ENCODE measurements around the gene HACE1.

Gene HACE1

GRCh38 chr6:104700371-104701185, 159.1 kb downstream of the HACE1 start:
- Histone ChIP-seq H3K27me3 (replicated peaks; ENCODE audit: control insufficient read depth, insufficient read depth, low read length) (no peaks in the 10 kb centered on the region), H3K4me3 (ENCODE audit: low read length) (no peak overlapping the region), H3K36me3 (ENCODE audit: control insufficient read depth, insufficient read depth, low read length, severe bottlenecking) (no peaks in the 10 kb centered on the region), H3K9ac (ENCODE audit: low read length) (no peak overlapping the region), H3K4me1 (ENCODE audit: control insufficient read depth, insufficient read depth, low read length) (no peaks in the 10 kb centered on the region), H3K9me3 (ENCODE audit: control insufficient read depth, low read length) (no peaks in the 10 kb centered on the region)
- no peak for DNase-seq (ENCODE audit: low read depth)

GRCh38 chr6:104699593-104700329, 160.0 kb downstream of the HACE1 start:
- Histone ChIP-seq H3K36me3 (ENCODE audit: control insufficient read depth, insufficient read depth, low read length, severe bottlenecking) (no peaks in the 10 kb centered on the region), H3K9ac (ENCODE audit: low read length) (no peak overlapping the region), H3K4me3 (ENCODE audit: low read length) (no peak overlapping the region), H3K27me3 (replicated peaks; ENCODE audit: control insufficient read depth, insufficient read depth, low read length) (no peaks in the 10 kb centered on the region), H3K4me1 (ENCODE audit: control insufficient read depth, insufficient read depth, low read length) (no peaks in the 10 kb centered on the region), H3K9me3 (ENCODE audit: control insufficient read depth, low read length) (no peaks in the 10 kb centered on the region)
- DNase-seq (ENCODE audit: low read depth) = no peak

DNA sequence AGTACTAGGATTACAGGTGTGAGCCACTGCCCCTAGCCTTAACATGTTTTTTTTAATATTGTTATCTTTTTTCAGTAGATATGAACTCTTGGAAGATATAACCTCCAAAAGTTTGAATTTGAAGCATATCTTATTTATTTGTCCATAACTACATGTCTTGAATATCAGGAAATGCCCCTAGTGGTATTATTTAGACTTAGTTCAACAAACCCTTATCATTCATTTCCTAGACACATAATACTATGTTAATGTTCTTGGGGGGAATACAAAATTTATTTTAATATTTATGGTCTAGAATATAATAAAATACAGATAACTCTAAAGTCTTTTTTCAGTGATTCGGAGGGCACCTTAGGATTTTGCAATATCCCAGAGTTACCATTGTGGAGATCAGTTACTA, 160.7 kb downstream of the HACE1 start:
- H3K36me3 ChIP-seq (ENCODE audit: control insufficient read depth, insufficient read depth, low read length, severe bottlenecking) = no peaks in the 10 kb centered on the region
- no peaks in the 10 kb centered on the region for H3K27me3 ChIP-seq (replicated peaks; ENCODE audit: control insufficient read depth, insufficient read depth, low read length)
- no peak overlapping the region for H3K4me3 ChIP-seq (ENCODE audit: low read length)
- no peaks in the 10 kb centered on the region for H3K4me1 ChIP-seq (ENCODE audit: control insufficient read depth, insufficient read depth, low read length)
- no peak for DNase-seq (ENCODE audit: low read depth)
- H3K9me3 ChIP-seq (ENCODE audit: control insufficient read depth, low read length) = no peaks in the 10 kb centered on the region
- H3K9ac ChIP-seq (ENCODE audit: low read length) = no peak overlapping the region

DNA sequence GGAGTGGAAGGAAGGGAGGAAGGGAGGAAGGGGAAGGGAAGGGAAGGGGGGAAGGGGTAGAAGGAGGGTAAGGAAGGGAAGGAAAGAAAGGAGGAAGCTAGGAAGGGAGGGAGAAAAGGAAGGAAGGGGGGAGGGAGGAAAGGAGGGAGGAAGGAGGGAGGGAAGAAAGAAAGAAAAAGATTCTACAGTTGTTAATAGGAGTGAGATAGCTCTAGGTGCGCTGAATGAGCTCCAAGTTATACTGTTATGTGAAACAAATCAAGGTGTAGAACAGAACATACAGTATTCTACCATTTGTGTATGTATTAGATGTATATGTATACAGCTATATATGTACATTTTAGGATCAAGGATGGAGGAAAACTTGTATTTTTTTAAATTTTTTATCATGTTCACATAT, 167.7 kb downstream of the HACE1 start:
- Histone ChIP-seq H3K4me1 (ENCODE audit: control insufficient read depth, insufficient read depth, low read length) (peaks cover 5% of the 10 kb centered on the region), H3K27me3 (replicated peaks; ENCODE audit: control insufficient read depth, insufficient read depth, low read length) (no peaks in the 10 kb centered on the region), H3K9me3 (ENCODE audit: control insufficient read depth, low read length) (no peaks in the 10 kb centered on the region), H3K4me3 (ENCODE audit: low read length) (no peak overlapping the region), H3K9ac (ENCODE audit: low read length) (no peak overlapping the region), H3K36me3 (ENCODE audit: control insufficient read depth, insufficient read depth, low read length, severe bottlenecking) (no peaks in the 10 kb centered on the region)
- DNase-seq (ENCODE audit: low read depth) = no peak

GRCh38 chr6:104689551-104690205, 170.0 kb downstream of the HACE1 start:
- Histone ChIP-seq H3K4me3 (ENCODE audit: low read length) (no peak overlapping the region), H3K4me1 (ENCODE audit: control insufficient read depth, insufficient read depth, low read length) (peaks cover 5% of the 10 kb centered on the region), H3K9me3 (ENCODE audit: control insufficient read depth, low read length) (no peaks in the 10 kb centered on the region), H3K9ac (ENCODE audit: low read length) (no peak overlapping the region), H3K36me3 (ENCODE audit: control insufficient read depth, insufficient read depth, low read length, severe bottlenecking) (no peaks in the 10 kb centered on the region), H3K27me3 (replicated peaks; ENCODE audit: control insufficient read depth, insufficient read depth, low read length) (no peaks in the 10 kb centered on the region)
- peak; percentile 45 for DNase-seq (ENCODE audit: low read depth)

DNA sequence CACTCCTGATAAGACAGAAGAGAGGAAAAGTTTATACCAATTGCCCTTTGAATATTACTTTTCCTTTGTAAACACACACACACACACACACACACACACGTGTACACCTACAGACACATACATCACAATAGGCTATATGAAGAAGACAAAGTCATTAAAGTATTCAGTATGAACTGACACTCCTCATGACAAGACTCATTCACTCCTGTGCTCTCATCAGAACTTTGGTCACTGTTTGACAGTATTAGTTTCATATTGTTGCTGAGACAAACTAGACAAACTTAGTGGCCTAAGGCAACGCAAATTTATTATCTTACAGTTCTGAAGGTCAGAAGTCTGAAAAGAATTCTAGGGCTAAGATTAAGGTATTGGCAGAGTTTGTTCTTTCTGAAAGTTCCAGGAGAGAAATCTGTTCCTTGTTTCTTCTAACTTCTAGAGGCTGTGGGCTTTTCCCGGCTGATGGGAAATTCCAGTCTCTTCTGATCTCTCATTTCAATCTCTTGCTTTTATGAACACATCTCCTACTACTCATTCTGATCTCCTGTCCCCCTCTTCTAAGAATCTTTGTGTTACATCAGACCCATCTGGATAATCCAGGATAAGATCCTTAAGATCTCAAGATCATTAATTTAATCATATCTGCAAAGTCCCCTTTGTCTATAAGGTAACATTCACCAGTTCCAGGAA, 171.3 kb downstream of the HACE1 start:
- Histone ChIP-seq H3K4me1 (ENCODE audit: control insufficient read depth, insufficient read depth, low read length) (peaks cover 5% of the 10 kb centered on the region), H3K27me3 (replicated peaks; ENCODE audit: control insufficient read depth, insufficient read depth, low read length) (no peaks in the 10 kb centered on the region), H3K9me3 (ENCODE audit: control insufficient read depth, low read length) (no peaks in the 10 kb centered on the region), H3K4me3 (ENCODE audit: low read length) (no peak overlapping the region), H3K36me3 (ENCODE audit: control insufficient read depth, insufficient read depth, low read length, severe bottlenecking) (no peaks in the 10 kb centered on the region), H3K9ac (ENCODE audit: low read length) (no peak overlapping the region)
- no peak for DNase-seq (ENCODE audit: low read depth)

DNA sequence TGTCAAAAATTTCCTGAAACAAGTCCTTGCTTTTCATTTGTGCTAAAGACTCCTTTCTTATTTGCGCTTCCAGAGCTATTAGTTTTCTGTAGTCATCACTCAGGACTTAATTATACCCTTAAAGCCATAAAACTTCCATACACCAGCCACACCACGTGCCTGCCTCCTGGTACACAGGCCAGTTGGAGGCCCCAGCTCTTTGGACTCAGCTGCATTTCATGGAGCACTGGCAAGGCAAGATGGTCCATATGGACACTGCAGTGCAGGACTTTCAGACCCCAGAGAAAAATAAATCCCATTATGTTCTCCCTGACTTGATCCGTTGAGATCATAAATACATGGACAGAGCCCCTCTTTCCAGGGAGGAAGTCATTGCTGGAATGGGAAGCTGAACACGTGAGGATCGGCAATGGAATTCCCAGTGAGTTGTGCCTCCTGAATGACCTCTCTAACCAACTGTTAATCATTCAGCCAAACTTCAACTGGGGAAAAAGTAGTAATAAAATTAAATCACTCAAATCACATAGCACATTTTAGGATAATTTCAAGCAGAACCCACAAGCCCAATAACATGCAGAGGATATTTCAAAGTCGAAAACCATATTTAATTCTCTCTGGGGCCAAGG, 173.1 kb downstream of the HACE1 start:
- no peaks in the 10 kb centered on the region for H3K27me3 ChIP-seq (replicated peaks; ENCODE audit: control insufficient read depth, insufficient read depth, low read length)
- DNase-seq (ENCODE audit: low read depth) = no peak
- H3K9ac ChIP-seq (ENCODE audit: low read length) = no peak overlapping the region

GRCh38 chr6:104685871-104686549, 173.7 kb downstream of the HACE1 start:
- DNase-seq (ENCODE audit: low read depth) = no peak
- no peak overlapping the region for H3K4me3 ChIP-seq (ENCODE audit: low read length)
- H3K9me3 ChIP-seq (ENCODE audit: control insufficient read depth, low read length) = no peaks in the 10 kb centered on the region
- H3K9ac ChIP-seq (ENCODE audit: low read length) = no peak overlapping the region
- H3K27me3 ChIP-seq (replicated peaks; ENCODE audit: control insufficient read depth, insufficient read depth, low read length) = no peaks in the 10 kb centered on the region
- no peaks in the 10 kb centered on the region for H3K36me3 ChIP-seq (ENCODE audit: control insufficient read depth, insufficient read depth, low read length, severe bottlenecking)
- H3K4me1 ChIP-seq (ENCODE audit: control insufficient read depth, insufficient read depth, low read length) = peaks cover 5% of the 10 kb centered on the region

More for the DNA sequence above, 173.1 kb downstream of the HACE1 start:
- Histone ChIP-seq H3K4me3 (ENCODE audit: low read length) (no peak overlapping the region), H3K36me3 (ENCODE audit: control insufficient read depth, insufficient read depth, low read length, severe bottlenecking) (no peaks in the 10 kb centered on the region), H3K4me1 (ENCODE audit: control insufficient read depth, insufficient read depth, low read length) (peaks cover 5% of the 10 kb centered on the region), H3K9me3 (ENCODE audit: control insufficient read depth, low read length) (no peaks in the 10 kb centered on the region)

DNA sequence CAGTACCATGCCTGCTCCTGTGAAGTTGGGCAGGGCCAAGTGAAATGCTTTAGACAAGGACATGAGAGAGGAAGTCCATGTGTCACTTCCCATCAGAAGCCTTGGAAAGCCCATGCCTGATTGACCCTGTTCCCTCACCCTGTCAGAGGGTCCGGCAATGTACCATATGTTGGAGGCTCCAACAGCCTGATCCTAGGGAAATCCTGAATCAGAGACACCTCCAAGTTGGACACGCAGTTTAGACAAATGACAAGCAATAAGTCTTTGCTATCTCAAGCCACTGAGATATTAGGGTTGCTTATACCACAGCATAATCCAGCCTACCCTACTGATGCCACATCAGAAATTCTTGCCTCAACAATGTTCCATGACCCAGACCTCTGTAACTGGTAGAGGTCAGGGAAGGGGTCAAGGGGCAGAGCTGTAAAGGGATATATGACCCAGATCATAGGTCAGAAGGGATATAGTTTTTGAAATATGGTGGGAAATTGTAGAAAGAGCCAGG, 174.8 kb downstream of the HACE1 start:
- no peak for DNase-seq (ENCODE audit: low read depth)
- no peaks in the 10 kb centered on the region for H3K36me3 ChIP-seq (ENCODE audit: control insufficient read depth, insufficient read depth, low read length, severe bottlenecking)
- H3K27me3 ChIP-seq (replicated peaks; ENCODE audit: control insufficient read depth, insufficient read depth, low read length) = no peaks in the 10 kb centered on the region
- peaks cover 5% of the 10 kb centered on the region for H3K4me1 ChIP-seq (ENCODE audit: control insufficient read depth, insufficient read depth, low read length)
- no peak overlapping the region for H3K4me3 ChIP-seq (ENCODE audit: low read length)
- peaks cover under 1% of the 10 kb centered on the region for H3K9me3 ChIP-seq (ENCODE audit: control insufficient read depth, low read length)
- no peak overlapping the region for H3K9ac ChIP-seq (ENCODE audit: low read length)

- no peak overlapping the region for H3K4me3 ChIP-seq (ENCODE audit: low read length)
- no peaks in the 10 kb centered on the region for H3K36me3 ChIP-seq (ENCODE audit: control insufficient read depth, insufficient read depth, low read length, severe bottlenecking)
- H3K9me3 ChIP-seq (ENCODE audit: control insufficient read depth, low read length) = peaks cover 5% of the 10 kb centered on the region
- DNase-seq (ENCODE audit: low read depth) = no peak
- H3K27me3 ChIP-seq (replicated peaks; ENCODE audit: control insufficient read depth, insufficient read depth, low read length) = no peaks in the 10 kb centered on the region
- no peak overlapping the region for H3K9ac ChIP-seq (ENCODE audit: low read length)
- H3K4me1 ChIP-seq (ENCODE audit: control insufficient read depth, insufficient read depth, low read length) = no peaks in the 10 kb centered on the region
Measured at GRCh38 chr6:104683809-104684208, 175.9 kb downstream of the HACE1 start.

Measured in adipocyte (in vitro differentiated cells).